Myometrial cell (primary cell): Measurements from ENCODE around the gene ABHD4. TPM values are rescaled to one million over a fixed set of nuclear protein-coding genes. Genes with fewer than 3 reads are reported as not detected.

ENCODE experiments used
- total RNA-seq: library from RNA; depleted of rRNA; stranded (reverse); fragments of >200 nt; gene quantifications from 2 replicates; pipeline ENCODE4 v1.2.3, GENCODE V29; 2015

ABHD4 gene, protein sequence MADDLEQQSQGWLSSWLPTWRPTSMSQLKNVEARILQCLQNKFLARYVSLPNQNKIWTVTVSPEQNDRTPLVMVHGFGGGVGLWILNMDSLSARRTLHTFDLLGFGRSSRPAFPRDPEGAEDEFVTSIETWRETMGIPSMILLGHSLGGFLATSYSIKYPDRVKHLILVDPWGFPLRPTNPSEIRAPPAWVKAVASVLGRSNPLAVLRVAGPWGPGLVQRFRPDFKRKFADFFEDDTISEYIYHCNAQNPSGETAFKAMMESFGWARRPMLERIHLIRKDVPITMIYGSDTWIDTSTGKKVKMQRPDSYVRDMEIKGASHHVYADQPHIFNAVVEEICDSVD
- 17.9 and 23.9 TPM in 2 replicates for total RNA-seq

DNA sequence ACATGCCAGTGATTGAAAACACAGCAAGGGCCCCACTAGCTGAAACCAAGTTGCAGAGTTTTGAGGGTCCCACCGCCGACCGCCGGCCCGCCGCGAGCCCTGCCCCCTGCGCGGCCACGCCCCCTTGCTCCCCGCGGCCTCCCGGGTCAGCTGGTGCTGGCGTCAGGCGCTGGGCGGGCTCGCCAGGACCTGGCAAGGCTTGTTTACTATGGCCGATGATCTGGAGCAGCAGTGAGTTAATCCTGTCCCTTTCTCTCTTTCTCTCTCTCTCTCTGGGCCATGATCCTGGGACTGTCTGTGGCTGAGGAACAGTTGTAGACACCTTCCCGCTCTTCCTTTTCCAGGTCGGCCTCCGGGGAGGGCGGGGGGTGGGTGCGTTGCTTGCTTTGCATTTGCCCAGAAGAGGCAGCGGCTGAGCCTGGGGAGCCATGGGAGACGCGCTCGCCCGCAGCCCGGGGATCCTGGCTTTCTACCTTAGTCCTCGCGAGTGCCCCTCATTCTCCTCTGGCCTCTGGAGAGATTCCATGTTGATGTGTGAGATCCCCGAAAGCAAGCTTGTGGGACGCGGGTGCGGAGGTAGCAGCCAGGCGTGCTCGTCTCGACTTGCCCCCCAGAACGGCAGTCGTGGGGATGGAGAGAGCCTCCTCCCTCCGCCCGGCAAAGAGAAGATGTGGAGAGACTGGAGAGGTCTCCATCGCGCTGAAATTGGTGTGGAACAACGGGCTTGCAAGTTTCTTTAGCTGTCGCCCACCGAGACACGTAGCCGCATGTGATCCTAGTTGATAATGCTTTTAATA lies at the start of gene ABHD4:
TSS of gene ABHD4 (plus strand) at position 202 of the 797 bp plus-strand sequence. CDS start at position 209, 7 bp downstream.

DNA sequence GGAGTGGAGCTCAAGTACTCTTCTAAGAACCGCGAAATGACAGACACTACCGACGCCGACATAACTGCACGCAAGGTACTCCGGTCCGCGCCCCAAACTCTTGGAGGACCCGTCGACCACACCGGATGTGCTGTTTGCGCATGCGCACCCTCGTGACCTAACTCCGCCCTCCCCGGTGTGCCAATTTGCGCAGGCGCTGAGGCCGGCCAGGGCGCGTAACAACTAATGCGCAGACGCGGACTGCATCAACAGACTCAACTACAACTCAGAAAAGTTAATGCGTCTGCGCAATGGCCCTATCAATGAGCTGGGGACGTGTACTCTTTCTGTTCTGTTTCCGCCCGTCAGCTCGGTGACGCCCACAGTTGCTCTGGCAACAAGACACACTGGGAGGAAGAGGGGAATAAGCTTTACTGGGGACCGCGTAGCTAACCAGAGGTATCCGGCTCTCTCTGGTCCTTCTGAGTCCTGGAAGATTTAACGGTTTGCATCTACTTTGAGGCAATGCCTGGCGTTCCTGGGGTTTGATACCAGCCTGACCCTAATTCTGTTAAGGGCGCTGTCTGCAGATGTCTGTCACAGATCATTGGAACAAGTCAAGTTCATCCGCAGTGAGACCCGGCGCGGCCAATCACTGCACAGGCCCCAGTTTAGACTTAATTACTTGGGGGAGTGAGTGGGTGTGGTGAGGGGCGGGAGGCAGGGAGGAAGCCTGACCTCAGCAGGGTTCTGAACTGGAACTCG lies 8.8 kb upstream of the ABHD4 start, which contains the start of gene DAD1:
TSS of gene DAD1 (minus strand) at position 129 of the 744 bp plus-strand sequence. CDS start at position 62, 67 bp downstream.

DNA sequence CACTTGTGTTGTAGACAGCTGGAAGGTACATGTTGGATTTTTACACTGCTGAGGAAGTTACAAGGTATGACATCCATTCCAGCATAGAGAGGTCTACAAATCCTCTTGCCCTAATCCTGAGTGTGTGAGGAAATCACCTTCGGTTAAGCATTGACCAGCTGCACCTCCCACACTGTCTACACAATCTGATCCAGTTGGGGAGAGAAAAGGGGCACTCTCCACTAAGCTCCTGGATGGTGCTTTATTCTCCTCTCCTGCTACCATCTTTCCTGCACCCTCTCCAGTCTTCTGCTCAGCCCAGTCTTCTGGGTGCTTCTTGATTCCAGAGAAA lies 46.2 kb downstream of the ABHD4 start, which contains the start of gene OR6J1:
TSS of gene OR6J1 (minus strand) at position 48 of the 331 bp plus-strand sequence. CDS start 9,541 bp downstream, outside the sequence.

Other genes with a start within 250 kb of the ABHD4 start
- gene DAD1, start 9.1 kb upstream of the ABHD4 start, total RNA-seq = 592 and 648 TPM in 2 replicates
- gene OR6J1, start 46.1 kb downstream of the ABHD4 start, total RNA-seq = not detected in 2 replicates
- 111 and 165 TPM in 2 replicates for gene OXA1L, start 168.4 kb downstream of the ABHD4 start, total RNA-seq
- gene SLC7A7, start 217.1 kb downstream of the ABHD4 start, total RNA-seq = 1.6 and 2.6 TPM in 2 replicates
- 102 and 274 TPM in 2 replicates for gene MRPL52, start 231.6 kb downstream of the ABHD4 start, total RNA-seq
- gene MMP14, start 238.3 kb downstream of the ABHD4 start, total RNA-seq = 435 and 437 TPM in 2 replicates